ENCODE measurements around the gene TTC39C. TPM values are rescaled to one million over a fixed set of nuclear protein-coding genes. Genes with fewer than 3 reads are reported as not detected.

Gene TTC39C
- total and polyA plus RNA-seq, 2 donors (not counting 3 experiments of a cell fraction or from before 2014, with no cell fraction given) = 0.61 to 6.2 TPM

- BruUV-seq (replicated peaks) = no TSS peak
- POLR2A ChIA-PET = no interaction called here
- FAIRE-seq (no peak), DNase-seq (ENCODE audit: low read depth, low spot score) (no peak)
- dilution Hi-C loops (cut with MboI; ENCODE audit: extremely low pct_ligation_motif_present, low sequenced_read_pairs) = no loop called here
- Histone ChIP-seq H3K4me1 (ENCODE audit: control insufficient read depth, extremely low read depth, insufficient read depth, low read length) (no peaks in the 10 kb centered on the region), H4K20me1 (replicated peaks; ENCODE audit: control insufficient read depth, extremely low read depth, insufficient read depth, low read length) (no peaks in the 10 kb centered on the region), H3K27ac (ENCODE audit: insufficient read depth, low read depth, low read length) (no peak overlapping the region), H3K36me3 (ENCODE audit: control insufficient read depth in 2 of 2, extremely low read depth in 1 of 2, insufficient read depth in 2 of 2, low read length in 2 of 2) (no peaks in the 10 kb centered on the region), H3K9ac (replicated peaks; ENCODE audit: extremely low read depth, insufficient read depth, low read length) (no peak overlapping the region), H3K4me3 (replicated peaks in 1 of 3; ENCODE audit: insufficient read depth in 1 of 3, low read depth in 1 of 3, low read length in 3 of 3) (no peak overlapping the region), H3K9me1 (replicated peaks; ENCODE audit: control insufficient read depth, extremely low read depth, insufficient read depth, low read length) (no peaks in the 10 kb centered on the region), H3K79me2 (ENCODE audit: control insufficient read depth, insufficient read depth, low read length) (no peaks in the 10 kb centered on the region), H3K4me2 (ENCODE audit: insufficient read depth, low read length) (no peak overlapping the region), H2AFZ (ENCODE audit: low read depth, low read length) (no peak overlapping the region), H3K9me3 (replicated peaks; ENCODE audit: control insufficient read depth, insufficient read depth, low read length) (no peaks in the 10 kb centered on the region), H3K27me3 (ENCODE audit: control insufficient read depth in 2 of 2, insufficient read depth in 2 of 2, low read length in 2 of 2) (no peaks in the 10 kb centered on the region)
- no peak for TF ChIP-seq GATA2 (IDR thresholded peaks at IDR 0.05; ENCODE audit: insufficient read depth, insufficient read length, low read depth, low read length)
- TF ChIP-seq MYC (IDR thresholded peaks at IDR 0.05; ENCODE audit: low read depth, low read length) = no peak
- CTCF ChIA-PET = interaction anchor here (1.6 kb wide), 1 partner anchor 14 kb away, joined by 3 read pairs; no protein-coding TSS in a partner anchor
- intact Hi-C loops (cut with micrococcal nuclease) = no loop called here
Observed at GRCh38 chr18:24055878-24056277, 41.3 kb downstream of the TTC39C start.

GRCh38 chr18:24056506-24056905, 42.0 kb downstream of the TTC39C start:
- Histone ChIP-seq H4K20me1 (replicated peaks; ENCODE audit: control insufficient read depth, extremely low read depth, insufficient read depth, low read length) (no peaks in the 10 kb centered on the region), H3K9me1 (replicated peaks; ENCODE audit: control insufficient read depth, extremely low read depth, insufficient read depth, low read length) (no peaks in the 10 kb centered on the region), H3K79me2 (ENCODE audit: control insufficient read depth, insufficient read depth, low read length) (no peaks in the 10 kb centered on the region), H2AFZ (ENCODE audit: low read depth, low read length) (no peak overlapping the region), H3K27me3 (ENCODE audit: control insufficient read depth in 2 of 2, insufficient read depth in 2 of 2, low read length in 2 of 2) (no peaks in the 10 kb centered on the region), H3K36me3 (ENCODE audit: control insufficient read depth in 2 of 2, extremely low read depth in 1 of 2, insufficient read depth in 2 of 2, low read length in 2 of 2) (no peaks in the 10 kb centered on the region), H3K9ac (replicated peaks; ENCODE audit: extremely low read depth, insufficient read depth, low read length) (no peak overlapping the region), H3K4me2 (ENCODE audit: insufficient read depth, low read length) (no peak overlapping the region), H3K27ac (ENCODE audit: insufficient read depth, low read depth, low read length) (no peak overlapping the region), H3K4me1 (ENCODE audit: control insufficient read depth, extremely low read depth, insufficient read depth, low read length) (no peaks in the 10 kb centered on the region), H3K4me3 (replicated peaks in 1 of 3; ENCODE audit: insufficient read depth in 1 of 3, low read depth in 1 of 3, low read length in 3 of 3) (no peak overlapping the region), H3K9me3 (replicated peaks; ENCODE audit: control insufficient read depth, insufficient read depth, low read length) (no peaks in the 10 kb centered on the region)
- ChIA-PET CTCF (interaction anchor here (1.6 kb wide), 1 partner anchor 15 kb away, joined by 3 read pairs; no protein-coding TSS in a partner anchor), POLR2A (no interaction called here)
- intact Hi-C loops (cut with micrococcal nuclease) = no loop called here
- dilution Hi-C loops (cut with MboI; ENCODE audit: extremely low pct_ligation_motif_present, low sequenced_read_pairs) = no loop called here
- FAIRE-seq (no peak), DNase-seq (ENCODE audit: low read depth, low spot score) (no peak)
- BruUV-seq (replicated peaks) = no TSS peak
- no peak for TF ChIP-seq MYC (IDR thresholded peaks at IDR 0.05; ENCODE audit: low read depth, low read length)
- no peak for TF ChIP-seq EZH2 (IDR thresholded peaks at IDR 0.05; ENCODE audit: borderline replicate concordance, low read depth, low read length, severe bottlenecking)
- no peak for TF ChIP-seq GATA2 (IDR thresholded peaks at IDR 0.05; ENCODE audit: insufficient read depth, insufficient read length, low read depth, low read length)
